Measurements from ENCODE around the gene ACTA2. TPM values are rescaled to one million over a fixed set of nuclear protein-coding genes. Genes with fewer than 3 reads are reported as not detected.

The ACTA2 gene
- total RNA-seq, 1 donor from 2014 or later, result 37.6 TPM

DNA sequence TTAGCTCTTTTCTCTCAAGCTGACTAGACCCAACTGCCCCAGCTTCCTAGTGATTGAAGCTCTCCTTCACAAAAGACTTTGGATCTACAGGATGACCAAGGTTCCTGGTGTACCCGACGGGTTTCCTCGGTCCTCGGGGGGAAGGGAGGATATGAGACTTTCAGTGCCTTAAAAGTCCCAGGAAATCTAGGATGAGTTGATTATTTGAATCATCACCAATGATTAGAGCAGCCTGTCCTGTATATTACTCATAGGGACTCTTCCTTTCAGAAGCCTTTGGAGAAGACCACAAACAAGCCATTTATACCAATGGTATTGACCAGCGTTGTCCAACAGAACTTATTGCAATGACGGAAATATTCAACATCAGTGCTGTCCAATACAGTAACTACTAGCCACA lies 6.1 kb upstream of the ACTA2 start:
- no peaks in the 10 kb centered on the region for H3K27me3 ChIP-seq (ENCODE audit: control insufficient read depth, insufficient read depth, low read length)
- no peak for DNase-seq (ENCODE audit: low read depth)
- TF ChIP-seq, protein P1, sequence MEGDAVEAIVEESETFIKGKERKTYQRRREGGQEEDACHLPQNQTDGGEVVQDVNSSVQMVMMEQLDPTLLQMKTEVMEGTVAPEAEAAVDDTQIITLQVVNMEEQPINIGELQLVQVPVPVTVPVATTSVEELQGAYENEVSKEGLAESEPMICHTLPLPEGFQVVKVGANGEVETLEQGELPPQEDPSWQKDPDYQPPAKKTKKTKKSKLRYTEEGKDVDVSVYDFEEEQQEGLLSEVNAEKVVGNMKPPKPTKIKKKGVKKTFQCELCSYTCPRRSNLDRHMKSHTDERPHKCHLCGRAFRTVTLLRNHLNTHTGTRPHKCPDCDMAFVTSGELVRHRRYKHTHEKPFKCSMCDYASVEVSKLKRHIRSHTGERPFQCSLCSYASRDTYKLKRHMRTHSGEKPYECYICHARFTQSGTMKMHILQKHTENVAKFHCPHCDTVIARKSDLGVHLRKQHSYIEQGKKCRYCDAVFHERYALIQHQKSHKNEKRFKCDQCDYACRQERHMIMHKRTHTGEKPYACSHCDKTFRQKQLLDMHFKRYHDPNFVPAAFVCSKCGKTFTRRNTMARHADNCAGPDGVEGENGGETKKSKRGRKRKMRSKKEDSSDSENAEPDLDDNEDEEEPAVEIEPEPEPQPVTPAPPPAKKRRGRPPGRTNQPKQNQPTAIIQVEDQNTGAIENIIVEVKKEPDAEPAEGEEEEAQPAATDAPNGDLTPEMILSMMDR (IDR thresholded peaks at IDR 0.05; ENCODE audit: insufficient read depth, low read length, poor library complexity, severe bottlenecking), result no peak

DNA sequence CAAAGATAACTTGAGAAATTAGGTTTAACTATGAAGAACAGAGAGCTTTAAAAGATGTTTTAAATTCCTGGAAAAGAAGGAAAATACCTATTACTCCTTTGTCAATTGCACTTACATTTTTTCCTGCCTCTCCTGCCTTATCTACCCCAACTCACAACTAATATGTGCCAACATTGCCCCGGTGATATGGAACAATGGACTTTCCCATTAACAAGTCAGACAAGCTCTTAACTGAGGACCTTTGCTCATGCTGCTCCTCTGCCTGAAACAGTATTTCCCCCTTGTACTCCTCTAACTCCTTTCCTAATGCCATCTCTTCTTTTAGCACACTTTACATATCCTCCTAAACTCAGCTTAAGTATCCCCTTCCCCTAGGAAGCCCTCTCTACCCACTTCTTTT lies 4.8 kb upstream of the ACTA2 start:
- Histone ChIP-seq H3K27me3 (ENCODE audit: control insufficient read depth, insufficient read depth, low read length) (no peaks in the 10 kb centered on the region), H3K4me3 (ENCODE audit: low read depth, low read length) (no peak overlapping the region), H3K36me3 (ENCODE audit: control insufficient read depth, insufficient read depth, low read length) (no peaks in the 10 kb centered on the region)
- DNase-seq (ENCODE audit: low read depth), result no peak
- TF ChIP-seq, protein P1 (IDR thresholded peaks at IDR 0.05; ENCODE audit: insufficient read depth, low read length, poor library complexity, severe bottlenecking), result no peak

More for the DNA sequence above, 6.1 kb upstream of the ACTA2 start:
- H3K36me3 ChIP-seq (ENCODE audit: control insufficient read depth, insufficient read depth, low read length), result no peaks in the 10 kb centered on the region
- no peak overlapping the region for H3K4me3 ChIP-seq (ENCODE audit: low read depth, low read length)

DNA sequence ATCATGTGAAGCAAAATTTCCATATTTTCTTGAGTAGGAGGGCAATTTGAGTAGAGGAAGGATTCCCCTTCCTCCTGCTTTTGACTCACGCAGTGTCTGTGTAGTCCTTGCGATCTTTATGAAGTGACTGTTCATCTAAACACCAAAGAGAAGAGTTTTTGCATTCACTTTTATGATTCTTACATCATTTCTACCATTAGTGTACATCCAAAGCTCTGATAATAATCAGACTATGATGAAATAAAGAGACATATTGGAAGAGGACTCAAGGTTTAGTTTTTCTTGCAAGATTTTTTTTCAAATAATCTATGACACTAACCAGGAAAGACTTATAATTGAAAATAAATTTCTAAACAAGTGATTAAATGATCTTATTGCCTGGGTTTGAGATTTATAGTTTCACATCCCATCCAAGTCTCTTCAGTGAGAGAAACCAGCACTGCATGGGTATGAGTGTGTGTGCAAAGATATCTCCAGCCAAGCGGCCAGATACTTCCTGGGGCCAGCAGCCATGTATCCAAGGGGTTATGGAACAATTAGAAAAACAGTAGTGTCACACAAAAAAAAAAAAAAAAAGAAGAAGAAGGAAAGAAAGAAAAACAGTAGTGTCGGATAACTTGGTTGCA lies 2.0 kb upstream of the ACTA2 start:
- no peaks in the 10 kb centered on the region for H3K36me3 ChIP-seq (ENCODE audit: control insufficient read depth, insufficient read depth, low read length)
- no peaks in the 10 kb centered on the region for H3K27me3 ChIP-seq (ENCODE audit: control insufficient read depth, insufficient read depth, low read length)
- TF ChIP-seq, protein P1 (IDR thresholded peaks at IDR 0.05; ENCODE audit: insufficient read depth, low read length, poor library complexity, severe bottlenecking), result no peak
- H3K4me3 ChIP-seq (ENCODE audit: low read depth, low read length), result no peak overlapping the region
- no peak for DNase-seq (ENCODE audit: low read depth)

DNA sequence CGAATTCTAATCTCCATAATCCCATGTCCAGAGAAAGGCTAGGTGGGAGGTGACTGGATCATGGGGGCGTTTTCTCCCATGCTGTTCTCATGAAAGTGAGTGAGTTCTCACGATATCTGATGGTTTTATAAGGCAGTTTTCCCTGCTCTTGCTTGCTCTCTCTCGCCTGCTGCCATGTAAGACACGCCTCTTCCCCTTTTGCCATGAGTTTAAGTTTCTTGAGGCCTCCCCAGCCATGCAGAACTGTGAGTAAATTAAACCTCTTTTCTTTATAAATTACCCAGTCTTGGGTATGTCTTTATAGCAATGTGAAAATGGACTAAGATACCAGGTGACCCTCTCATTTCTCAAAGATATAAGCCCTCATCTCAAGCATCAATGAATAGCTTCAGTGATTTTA lies 1.1 kb upstream of the ACTA2 start:
- no peak for DNase-seq (ENCODE audit: low read depth)
- H3K4me3 ChIP-seq (ENCODE audit: low read depth, low read length), result no peak overlapping the region
- TF ChIP-seq, protein P1 (IDR thresholded peaks at IDR 0.05; ENCODE audit: insufficient read depth, low read length, poor library complexity, severe bottlenecking), result no peak
- no peaks in the 10 kb centered on the region for H3K36me3 ChIP-seq (ENCODE audit: control insufficient read depth, insufficient read depth, low read length)
- no peaks in the 10 kb centered on the region for H3K27me3 ChIP-seq (ENCODE audit: control insufficient read depth, insufficient read depth, low read length)

DNA sequence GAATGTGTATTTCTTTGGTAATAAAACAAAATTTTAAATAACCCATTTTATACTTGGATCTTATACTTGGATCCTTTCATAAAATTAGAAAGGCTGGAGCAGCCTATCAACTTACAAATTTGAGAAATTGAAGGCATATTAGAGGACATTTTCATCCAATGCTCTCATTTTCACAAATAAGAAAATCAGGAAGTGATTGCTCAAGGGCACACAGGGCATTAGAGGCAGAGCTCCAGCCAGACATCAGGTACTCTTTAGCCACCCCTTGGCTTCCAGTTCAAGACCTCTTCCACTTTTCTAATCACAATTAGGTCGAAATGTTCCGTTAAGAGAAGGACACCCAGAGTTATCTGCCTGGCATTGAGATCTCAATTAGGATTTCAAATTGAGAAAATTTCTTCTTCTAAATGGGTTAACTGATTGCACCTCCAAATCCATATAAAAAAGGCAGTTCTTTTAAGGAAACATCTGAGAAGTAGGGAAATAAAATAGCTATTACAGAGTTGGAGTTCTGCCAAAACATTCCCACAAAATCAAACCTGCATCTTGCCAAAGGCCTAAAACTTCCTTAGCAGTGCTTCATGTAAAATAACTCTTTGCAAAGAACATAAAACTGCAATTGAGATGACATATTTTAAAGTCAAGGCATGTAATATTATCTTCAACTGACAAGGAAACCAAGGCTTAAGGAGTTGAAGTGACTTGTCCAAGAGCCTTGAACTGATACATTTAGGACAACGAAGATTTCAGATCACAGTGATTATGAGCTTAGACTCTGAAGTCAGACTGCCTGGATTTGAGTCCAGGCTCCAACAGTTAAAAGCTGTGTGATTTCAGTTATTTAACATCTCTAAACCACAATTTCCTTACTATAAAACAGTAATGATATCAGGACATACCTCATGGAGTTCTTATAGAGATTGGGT lies 2.4 kb downstream of the ACTA2 start:
- DNase-seq (ENCODE audit: low read depth), result no peak
- Histone ChIP-seq H3K27me3 (ENCODE audit: control insufficient read depth, insufficient read depth, low read length) (no peaks in the 10 kb centered on the region), H3K36me3 (ENCODE audit: control insufficient read depth, insufficient read depth, low read length) (no peaks in the 10 kb centered on the region), H3K4me3 (ENCODE audit: low read depth, low read length) (no peak overlapping the region)
- TF ChIP-seq, protein P1 (IDR thresholded peaks at IDR 0.05; ENCODE audit: insufficient read depth, low read length, poor library complexity, severe bottlenecking), result no peak

Data from kidney epithelial cell (primary cell).